K562 (cell line): ENCODE results near the gene INHBC. TPM values are rescaled to one million over a fixed set of nuclear protein-coding genes. Genes with fewer than 3 reads are reported as not detected.
A peak's percentile ranks its signal among the peaks of the same experiment; 100 is the strongest.

ENCODE experiments used
- ATAC-seq: fragments of 200-7000 bp; cut with Tn5 transposase; 3 replicates; pipeline ENCODE4 v1.9.1; 2020; ENCODE audit warnings: moderate library complexity
- BruUV-seq: library from RNA; stranded (reverse); fragments of 400-500 nt; replicated peaks from 2 replicates; lab custom pipeline; 2021; lab: Mats Ljungman, UMichigan
- CTCF ChIA-PET: fragments of 300-600 bp; formaldehyde crosslinking; extraction: SDS; loops from one replicate; lab custom pipeline; 2021; ENCODE audit warnings: low intra/inter-chr PET ratio; lab: Yijun Ruan, JAX
- POLR2A ChIA-PET: fragments of 300-600, 350-650 bp; sonication (Branson Sonifier 250); formaldehyde crosslinking; extraction: SDS; loops from one replicate; lab custom pipeline; 2021; ENCODE audit warnings: antibody characterized with exemption, inconsistent platforms; lab: Yijun Ruan, JAX
- DNase-seq, 4 experiments: peaks; one replicate each; pipeline versions ENCODE4 v3.0.0 to v3.0.0-alpha.2; 2011 to 2018; ENCODE audit warnings: low spot score in 3 of 4, mixed read lengths in 3 of 4; ENCODE audit errors: extremely low read depth in 1 of 4
- FAIRE-seq: peaks from 2 replicates; lab custom pipeline; 2011; peaks lifted over from hg19 to GRCh38; lab: Jason Lieb, UNC
- H2AFZ ChIP-seq: 2 replicates; pipeline ENCODE4 v1.6.0; 2011; ENCODE audit warnings: low read depth, low read length, control low read depth, inconsistent platforms
- H3K27ac ChIP-seq: fragments of 200-600 bp; 3 replicates; pipeline ENCODE4 v1.8.0; 2011; ENCODE audit warnings: low read depth, mild to moderate bottlenecking, control low read depth, inconsistent platforms, low read length, moderate library complexity, mixed read lengths; ENCODE audit errors: extremely low read depth
- H3K27me3 ChIP-seq, 2 experiments: fragments of 300-600 bp in 1 of 2; 2 replicates in 1 of 2; 3 replicates in 1 of 2; pipeline versions ENCODE4 v1.6.0 to v1.8.0; 2011; ENCODE audit warnings: inconsistent platforms in 2 of 2, low read length in 2 of 2, mild to moderate bottlenecking in 1 of 2, mixed read lengths in 1 of 2, moderate library complexity in 1 of 2; ENCODE audit not compliant: control insufficient read depth in 2 of 2, insufficient read depth in 2 of 2
- H3K36me3 ChIP-seq: fragments of 300-600 bp; 3 replicates; pipeline ENCODE4 v1.8.0; 2011; ENCODE audit warnings: mild to moderate bottlenecking, low read length, inconsistent platforms; ENCODE audit not compliant: control insufficient read depth, insufficient read depth
- H3K4me1 ChIP-seq, 2 experiments: fragments of 200-600 bp in 1 of 2; replicated peaks in 1 of 2; 2 replicates in 1 of 2; 3 replicates in 1 of 2; pipeline versions ENCODE4 v1.5.1 to v1.8.0; 2011; ENCODE audit warnings: inconsistent platforms in 2 of 2, low read length in 2 of 2, mild to moderate bottlenecking in 1 of 2, mixed read lengths in 1 of 2, moderate library complexity in 1 of 2; ENCODE audit not compliant: control insufficient read depth in 2 of 2, insufficient read depth in 2 of 2
- H3K4me2 ChIP-seq: 2 replicates; pipeline ENCODE4 v1.6.1; 2011; ENCODE audit warnings: low read length, control low read depth, inconsistent platforms, mixed read lengths; ENCODE audit not compliant: insufficient read depth
- H3K4me3 ChIP-seq: fragments of 200-600 bp; sonication (generic), shearing (Covaris generic); 2 replicates; pipeline ENCODE4 v1.5.1; 2016; ENCODE audit warnings: control low read depth, inconsistent platforms
- H3K79me2 ChIP-seq: fragments of 200-600 bp; 3 replicates; pipeline ENCODE4 v1.8.0; 2011; ENCODE audit warnings: low read length, inconsistent platforms; ENCODE audit not compliant: control insufficient read depth, insufficient read depth
- H3K9ac ChIP-seq, 2 experiments: 2 replicates each; pipeline versions ENCODE4 v1.6.0 to v1.6.1; 2011; ENCODE audit warnings: low read depth in 2 of 2, low read length in 2 of 2, control low read depth in 1 of 2, inconsistent platforms in 1 of 2, mild to moderate bottlenecking in 1 of 2, mixed read lengths in 1 of 2; ENCODE audit not compliant: insufficient read depth in 1 of 2
- H3K9me1 ChIP-seq: one replicate; pipeline ENCODE4 v1.6.0; 2011; ENCODE audit warnings: inconsistent platforms, mild to moderate bottlenecking, low read length, moderate library complexity; ENCODE audit not compliant: control insufficient read depth, insufficient read depth
- H3K9me3 ChIP-seq: replicated peaks from 2 replicates; pipeline ENCODE4 v1.5.1; 2011; ENCODE audit warnings: low read depth, low read length, inconsistent platforms; ENCODE audit not compliant: control insufficient read depth, insufficient read depth
- H4K20me1 ChIP-seq: replicated peaks from 2 replicates; pipeline ENCODE4 v1.6.1; 2011; ENCODE audit warnings: low read length, inconsistent platforms, mixed read lengths; ENCODE audit not compliant: control insufficient read depth, insufficient read depth
- CEBPG ChIP-seq, 3 experiments: fragments of 200-800 bp in 1 of 3; sonication (Bioruptor generic) in 1 of 3; sonication (generic) in 1 of 3; formaldehyde crosslinking in 1 of 3; IDR thresholded peaks in 2 of 3; conservative IDR thresholded peaks in 1 of 3; 2 replicates each; pipeline versions ENCODE4 v1.6.1 to v1.8.0; 2016 to 2022; ENCODE audit warnings: missing compliant biosample characterization in 2 of 3, missing genetic modification characterization in 2 of 3, mild to moderate bottlenecking in 1 of 3, missing genetic modification reagents in 1 of 3
- CXXC5 ChIP-seq: fragments of 250-450 bp; sonication (Bioruptor Pico); IDR thresholded peaks from 2 replicates; pipeline ENCODE4 v1.8.0; 2022; ENCODE audit warnings: inconsistent platforms, mild to moderate bottlenecking, moderate library complexity
- FIP1L1 ChIP-seq: fragments of 200-400 bp; formaldehyde crosslinking; IDR thresholded peaks from 2 replicates; pipeline ENCODE4 v1.6.1; 2018; ENCODE audit warnings: mild to moderate bottlenecking, low read depth, low read length; ENCODE audit not compliant: poor library complexity, severe bottlenecking
- FOXA3 ChIP-seq, 2 experiments: fragments of 450-650 bp in 1 of 2; sonication (generic) in 1 of 2; formaldehyde crosslinking; IDR thresholded peaks in 1 of 2; conservative IDR thresholded peaks in 1 of 2; 2 replicates each; pipeline versions ENCODE4 v1.4.0 to v1.8.0; 2020 to 2022; ENCODE audit warnings: mild to moderate bottlenecking in 2 of 2, missing genetic modification reagents in 1 of 2
- HMGN3 ChIP-seq: IDR thresholded peaks from 2 replicates; pipeline ENCODE4 v1.6.1; 2011; ENCODE audit warnings: borderline replicate concordance, low read depth, mild to moderate bottlenecking, mixed read lengths, low read length; ENCODE audit not compliant: insufficient read length; ENCODE audit errors: extremely low read depth
- MEF2D ChIP-seq: conservative IDR thresholded peaks from 2 replicates; pipeline ENCODE4 v1.6.1; 2016; ENCODE audit warnings: low read depth, missing genetic modification characterization, missing compliant biosample characterization
- POLR2G ChIP-seq: fragments of 200-400 bp; formaldehyde crosslinking; IDR thresholded peaks from 2 replicates; pipeline ENCODE4 v1.6.1; 2017; ENCODE audit warnings: low read depth, mild to moderate bottlenecking, antibody characterized with exemption, low read length, moderate library complexity
- RBFOX2 ChIP-seq: fragments of 200-400 bp; formaldehyde crosslinking; IDR thresholded peaks from 2 replicates; pipeline ENCODE4 v1.6.1; 2017; ENCODE audit warnings: low read depth, mild to moderate bottlenecking, low read length, moderate library complexity
- RNF2 ChIP-seq: sonication (generic); IDR thresholded peaks from 2 replicates; pipeline ENCODE4 v1.6.1; 2016
- SIN3A ChIP-seq, 2 experiments: fragments of 150-350 bp in 1 of 2; IDR thresholded peaks; 2 replicates each; pipeline ENCODE4 v1.6.1; 2011 to 2016; ENCODE audit warnings: borderline replicate concordance in 2 of 2, low read depth in 2 of 2, low read length in 2 of 2, mild to moderate bottlenecking in 2 of 2, moderate library complexity in 2 of 2; ENCODE audit not compliant: control insufficient read depth in 1 of 2
- WGBS: fragments of 100-300 bp; shearing (Covaris generic); methylation state at CpG from one replicate; pipeline ENCODE4 v1.1.6; 2016; ENCODE audit warnings: low coverage, mixed read lengths; ENCODE audit not compliant: insufficient coverage; ENCODE audit errors: missing lambda C conversion rate; 5-methylcytosine and 5-hydroxymethylcytosine counted together
- in situ Hi-C: fragments of 300-500 bp; cut with MboI; formaldehyde crosslinking; loops from 4 replicates; pipeline ENCODE4 v1.15.0; 2018; ENCODE audit warnings: inconsistent platforms, mixed read lengths
- intact Hi-C: fragments of 100-400 bp; cut with micrococcal nuclease; formaldehyde crosslinking; loops from 2 replicates; pipeline ENCODE4 v1.14.2; 2022
- polyA plus RNA-seq, 8 experiments: library from polyadenylated mRNA; depleted of rRNA in 4 of 8; stranded (reverse) in 5 of 8; unstranded in 3 of 8; fragments of >200 nt; fragmentation: Nextera tagmentation in 2 of 8; fragmentation: Illumina TruSeq in 1 of 8; extraction: Ambion mirVana in 2 of 8; extraction: Trizol in 1 of 8; gene quantifications; 2 replicates each; pipeline versions ENCODE4 v1.2.1 to v1.2.3, GENCODE V29; 2011 to 2014; ENCODE audit warnings: inconsistent platforms in 1 of 8, missing spikeins in 1 of 8
- total RNA-seq, 7 experiments: library from RNA; depleted of rRNA in 6 of 7; stranded (reverse); fragments of >200 nt in 6 of 7; fragmentation: Illumina TruSeq in 2 of 7; extraction: Trizol in 2 of 7; gene quantifications; 2 replicates each; pipeline versions ENCODE4 v1.2.1 to v1.2.3, GENCODE V29; 2011 to 2021; ENCODE audit warnings: low replicate concordance in 1 of 7
- TF ChIP-seq, protein P1 (sequence below): sonication (generic); formaldehyde crosslinking; IDR thresholded peaks from 2 replicates; pipeline ENCODE4 v1.4.0; 2020; ENCODE audit warnings: mild to moderate bottlenecking, missing genetic modification reagents
- TF ChIP-seq, protein P2 (sequence below): sonication (generic); formaldehyde crosslinking; IDR thresholded peaks from 2 replicates; pipeline ENCODE4 v1.8.1; 2023; ENCODE audit warnings: mild to moderate bottlenecking, missing genetic modification reagents

INHBC gene
- total and polyA plus RNA-seq, 9 of the 15 experiments (the other 6 are each of a cell fraction or from before 2014, with no cell fraction given) = 0.07 to 0.24 (median 0.15) TPM; not detected in 4

- H3K36me3 ChIP-seq = peaks cover 69% of the 10 kb centered on the region
- no peak overlapping the region for H3K27ac ChIP-seq
- H3K4me3 ChIP-seq = no peak overlapping the region
- FAIRE-seq = no peak
- no peak for DNase-seq
- in situ Hi-C loops (no loop called here), intact Hi-C loops (no loop called here)
- 0 out of 2 replicates have a peak, but pooled peaks cover 3% of the 10 kb centered on the region for H3K9me3 ChIP-seq
- POLR2A ChIA-PET = interaction anchor here (0.6 to 2.3 kb wide), 7 partner anchors 9 to 91 kb away, joined by 3 to 9 read pairs (median 4); partner anchors contain the start of gene MARS1
- H4K20me1 ChIP-seq = 0 out of 2 replicates have a peak, but pooled peaks cover 3% of the 10 kb centered on the region
- H3K4me1 ChIP-seq = no peaks in the 10 kb centered on the region
- BruUV-seq = no TSS peak
- no peaks in the 10 kb centered on the region for H3K27me3 ChIP-seq
- peaks cover 9% of the 10 kb centered on the region; the same call in 1 of the 3 replicates for H3K79me2 ChIP-seq
- peaks cover 6% of the 10 kb centered on the region for H3K9me1 ChIP-seq
- no peak overlapping the region for H3K4me2 ChIP-seq
- H3K9ac ChIP-seq = no peak overlapping the region
- 95% methylated on average over 9 of the region's 9 CpGs for whole genome bisulfite sequencing
- H2AFZ ChIP-seq = no peak overlapping the region
- TF ChIP-seq MEF2D (tag) (no peak), RBFOX2 (peak; percentile 52), SIN3A (IDR thresholded peaks at IDR 0.05; ENCODE audit: borderline replicate concordance in 2 of 2, control insufficient read depth in 1 of 2, low read depth in 2 of 2, low read length in 2 of 2) (no peak), FOXA3 (CRISPR knock-in tag; conservative IDR thresholded peaks at IDR 0.05 in 1 of 2, IDR thresholded peaks at IDR 0.05 in 1 of 2) (peak in 1 of 2 experiments; percentile 59; a peak in 1 of 4 replicates), POLR2G (peak; percentile 55; the same call in 1 of the 2 replicates), CEBPG (CRISPR knock-in tag; IDR thresholded peaks at IDR 0.05) (0 out of 2 replicates have a peak, but pooled peaks have one; percentile 30), CEBPG (tag; conservative IDR thresholded peaks at IDR 0.05 in 1 of 2, IDR thresholded peaks at IDR 0.05 in 1 of 2) (no peak), CXXC5 (CRISPR knock-in tag) (no peak), RNF2 (no peak), FIP1L1 (no peak), HMGN3 (no peak)
- TF ChIP-seq, protein P1, sequence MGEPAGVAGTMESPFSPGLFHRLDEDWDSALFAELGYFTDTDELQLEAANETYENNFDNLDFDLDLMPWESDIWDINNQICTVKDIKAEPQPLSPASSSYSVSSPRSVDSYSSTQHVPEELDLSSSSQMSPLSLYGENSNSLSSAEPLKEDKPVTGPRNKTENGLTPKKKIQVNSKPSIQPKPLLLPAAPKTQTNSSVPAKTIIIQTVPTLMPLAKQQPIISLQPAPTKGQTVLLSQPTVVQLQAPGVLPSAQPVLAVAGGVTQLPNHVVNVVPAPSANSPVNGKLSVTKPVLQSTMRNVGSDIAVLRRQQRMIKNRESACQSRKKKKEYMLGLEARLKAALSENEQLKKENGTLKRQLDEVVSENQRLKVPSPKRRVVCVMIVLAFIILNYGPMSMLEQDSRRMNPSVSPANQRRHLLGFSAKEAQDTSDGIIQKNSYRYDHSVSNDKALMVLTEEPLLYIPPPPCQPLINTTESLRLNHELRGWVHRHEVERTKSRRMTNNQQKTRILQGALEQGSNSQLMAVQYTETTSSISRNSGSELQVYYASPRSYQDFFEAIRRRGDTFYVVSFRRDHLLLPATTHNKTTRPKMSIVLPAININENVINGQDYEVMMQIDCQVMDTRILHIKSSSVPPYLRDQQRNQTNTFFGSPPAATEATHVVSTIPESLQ = no peak
- TF ChIP-seq, protein P2, sequence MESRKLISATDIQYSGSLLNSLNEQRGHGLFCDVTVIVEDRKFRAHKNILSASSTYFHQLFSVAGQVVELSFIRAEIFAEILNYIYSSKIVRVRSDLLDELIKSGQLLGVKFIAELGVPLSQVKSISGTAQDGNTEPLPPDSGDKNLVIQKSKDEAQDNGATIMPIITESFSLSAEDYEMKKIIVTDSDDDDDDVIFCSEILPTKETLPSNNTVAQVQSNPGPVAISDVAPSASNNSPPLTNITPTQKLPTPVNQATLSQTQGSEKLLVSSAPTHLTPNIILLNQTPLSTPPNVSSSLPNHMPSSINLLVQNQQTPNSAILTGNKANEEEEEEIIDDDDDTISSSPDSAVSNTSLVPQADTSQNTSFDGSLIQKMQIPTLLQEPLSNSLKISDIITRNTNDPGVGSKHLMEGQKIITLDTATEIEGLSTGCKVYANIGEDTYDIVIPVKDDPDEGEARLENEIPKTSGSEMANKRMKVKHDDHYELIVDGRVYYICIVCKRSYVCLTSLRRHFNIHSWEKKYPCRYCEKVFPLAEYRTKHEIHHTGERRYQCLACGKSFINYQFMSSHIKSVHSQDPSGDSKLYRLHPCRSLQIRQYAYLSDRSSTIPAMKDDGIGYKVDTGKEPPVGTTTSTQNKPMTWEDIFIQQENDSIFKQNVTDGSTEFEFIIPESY (CRISPR knock-in tag) = peak; percentile 85
- CTCF ChIA-PET = no interaction called here
- ATAC-seq = peak; percentile 39
Measured at GRCh38 chr12:57498132-57498502, 63.5 kb downstream of the INHBC start.
